Measurements from ENCODE around the gene ADARB1. TPM values are rescaled to one million over a fixed set of nuclear protein-coding genes. Genes with fewer than 3 reads are reported as not detected.

Gene ADARB1
- total RNA-seq, 1 experiment from 2014 or later, result 2.9 TPM

- Histone ChIP-seq H3K4me3 (no peak overlapping the region), H3K36me3 (no peaks in the 10 kb centered on the region), H3K27me3 (peaks cover 6% of the 10 kb centered on the region), H3K9me3 (peaks cover 17% of the 10 kb centered on the region)
- no peak for DNase-seq
These were observed 24.6 kb upstream of the ADARB1 start for GRCh38 chr21:45049714-45050344.

- peaks cover 14% of the 10 kb centered on the region for H3K9me3 ChIP-seq
- peaks cover 6% of the 10 kb centered on the region for H3K27me3 ChIP-seq
- H3K36me3 ChIP-seq, result no peaks in the 10 kb centered on the region
- no peak for DNase-seq
- H3K4me3 ChIP-seq, result no peak overlapping the region
These were observed 24.0 kb upstream of the ADARB1 start for GRCh38 chr21:45050345-45050796.

DNA sequence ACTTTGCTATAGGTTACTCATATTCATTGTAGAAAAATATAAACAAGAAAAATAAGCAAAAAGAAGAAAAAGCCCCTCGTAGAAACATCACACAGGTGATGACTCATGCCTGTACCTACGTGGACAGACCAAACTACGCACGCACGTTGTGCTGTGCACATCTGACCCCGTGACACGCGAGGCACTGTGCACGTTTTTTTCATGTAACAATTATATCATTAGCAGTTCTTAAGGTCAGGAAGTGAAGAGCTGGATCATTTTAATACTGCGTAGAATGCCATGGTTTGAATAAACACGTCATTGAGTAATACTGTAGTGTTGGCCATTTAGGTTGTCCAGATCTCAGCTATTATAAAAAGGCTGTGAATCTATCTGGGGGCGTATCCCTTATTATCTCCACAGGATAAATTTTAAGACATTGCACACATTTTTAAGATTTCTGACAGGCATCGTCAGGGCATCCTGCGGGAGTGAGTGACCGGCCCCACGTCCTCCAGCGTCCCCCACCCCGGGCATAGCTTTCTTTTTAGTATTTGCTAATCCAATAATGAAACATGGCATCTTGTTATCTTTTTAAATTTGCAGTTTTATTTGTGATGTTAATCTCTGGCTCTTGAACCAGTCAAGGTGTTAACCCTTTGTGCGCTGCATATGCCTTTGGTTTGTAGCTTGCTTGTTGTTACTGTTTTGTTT, 23.4 kb upstream of the ADARB1 start:
- peaks cover 14% of the 10 kb centered on the region for H3K9me3 ChIP-seq
- no peak for DNase-seq
- no peaks in the 10 kb centered on the region for H3K36me3 ChIP-seq
- H3K27me3 ChIP-seq, result peaks cover 6% of the 10 kb centered on the region
- H3K4me3 ChIP-seq, result no peak overlapping the region

DNA sequence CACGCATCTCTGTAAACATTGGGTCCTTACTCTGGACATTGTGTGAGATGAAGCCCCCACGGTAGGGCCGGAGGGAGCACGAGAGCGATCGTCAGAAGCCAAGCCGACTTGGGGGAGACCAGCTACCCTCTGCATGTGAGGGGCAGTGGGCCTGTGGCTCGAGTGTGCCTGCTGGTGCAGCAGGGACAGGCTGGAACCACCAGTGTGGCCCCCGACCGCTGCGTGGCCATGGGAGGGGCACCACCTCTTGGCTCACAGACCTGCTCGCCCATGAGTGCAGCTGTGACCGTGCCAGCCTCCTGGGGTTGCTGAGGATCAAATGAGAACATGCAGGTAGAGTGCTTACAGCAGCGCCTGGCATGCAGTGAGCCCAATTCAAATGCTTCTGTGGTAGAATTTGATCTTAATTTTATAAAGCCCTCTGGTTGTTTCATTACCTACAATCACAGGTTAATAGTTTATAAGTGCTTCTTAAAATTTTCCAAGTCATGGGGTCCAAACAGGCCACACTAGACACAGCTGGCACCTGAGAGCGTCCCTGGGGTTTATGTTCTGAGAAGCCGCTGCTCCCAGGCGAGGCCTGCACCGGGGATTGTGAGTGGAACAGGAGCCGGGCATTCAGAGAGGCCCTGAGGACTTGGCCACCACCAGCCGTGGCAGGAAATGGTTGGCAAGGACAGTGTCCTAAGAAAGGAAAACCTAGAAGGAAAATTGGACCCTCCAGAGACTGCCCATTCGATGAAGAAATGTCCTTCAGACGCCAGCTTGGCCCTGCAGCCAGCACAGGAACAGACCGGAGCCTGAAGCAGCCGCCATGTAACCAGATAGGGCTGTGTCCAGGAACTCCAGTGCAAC, 22.6 kb upstream of the ADARB1 start:
- Histone ChIP-seq H3K27me3 (peaks cover 11% of the 10 kb centered on the region), H3K4me3 (no peak overlapping the region), H3K9me3 (peaks cover 9% of the 10 kb centered on the region), H3K36me3 (no peaks in the 10 kb centered on the region)
- DNase-seq, result no peak

GRCh38 chr21:45052960-45053359, 21.4 kb upstream of the ADARB1 start:
- no peak for DNase-seq
- Histone ChIP-seq H3K4me3 (no peak overlapping the region), H3K27me3 (peaks cover 16% of the 10 kb centered on the region; the same call in 1 of the 2 replicates), H3K36me3 (no peaks in the 10 kb centered on the region), H3K9me3 (no peaks in the 10 kb centered on the region)

GRCh38 chr21:45053561-45054226, 20.7 kb upstream of the ADARB1 start:
- Histone ChIP-seq H3K9me3 (no peaks in the 10 kb centered on the region), H3K4me3 (no peak overlapping the region), H3K27me3 (peaks cover 13% of the 10 kb centered on the region; the same call in 1 of the 2 replicates), H3K36me3 (no peaks in the 10 kb centered on the region)
- no peak for DNase-seq

GRCh38 chr21:45054227-45054926, 20.0 kb upstream of the ADARB1 start:
- Histone ChIP-seq H3K36me3 (no peaks in the 10 kb centered on the region), H3K4me3 (no peak overlapping the region), H3K27me3 (0 out of 2 replicates have a peak, but pooled peaks cover 10% of the 10 kb centered on the region), H3K9me3 (no peaks in the 10 kb centered on the region)
- DNase-seq, result no peak

GRCh38 chr21:45054927-45055612, 19.3 kb upstream of the ADARB1 start:
- DNase-seq, result no peak
- no peaks in the 10 kb centered on the region for H3K36me3 ChIP-seq
- H3K4me3 ChIP-seq, result no peak overlapping the region
- H3K27me3 ChIP-seq, result 0 out of 2 replicates have a peak, but pooled peaks cover 10% of the 10 kb centered on the region
- H3K9me3 ChIP-seq, result no peaks in the 10 kb centered on the region

DNA sequence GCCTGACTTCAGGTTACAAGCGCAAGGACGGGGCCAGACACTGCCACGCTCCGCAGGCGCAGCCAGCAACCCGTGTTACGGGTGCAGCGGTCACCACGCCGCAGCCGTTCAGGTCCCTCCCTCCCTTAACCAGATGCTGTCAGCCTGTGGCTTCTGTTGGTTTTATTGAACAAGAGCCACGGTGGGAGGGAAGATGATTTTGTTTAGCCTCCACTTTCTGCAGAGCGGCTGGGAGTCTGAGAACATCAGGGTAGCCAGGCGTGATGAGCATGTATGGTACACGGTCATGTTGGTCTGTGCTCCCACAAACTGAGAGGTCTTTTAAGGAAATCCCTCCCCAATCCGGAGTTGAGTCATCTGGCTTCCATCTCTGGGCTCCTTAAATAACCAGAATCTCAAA, 18.5 kb upstream of the ADARB1 start:
- no peaks in the 10 kb centered on the region for H3K36me3 ChIP-seq
- H3K27me3 ChIP-seq, result peaks cover 13% of the 10 kb centered on the region; the same call in 1 of the 2 replicates
- no peaks in the 10 kb centered on the region for H3K9me3 ChIP-seq
- DNase-seq, result no peak
- no peak overlapping the region for H3K4me3 ChIP-seq

- H3K9me3 ChIP-seq, result no peaks in the 10 kb centered on the region
- H3K4me3 ChIP-seq, result no peak overlapping the region
- no peaks in the 10 kb centered on the region for H3K36me3 ChIP-seq
- H3K27me3 ChIP-seq, result peaks cover 13% of the 10 kb centered on the region
- DNase-seq, result no peak
These were observed 18.0 kb upstream of the ADARB1 start for GRCh38 chr21:45056296-45056904.

GRCh38 chr21:45056917-45057560, 17.3 kb upstream of the ADARB1 start:
- DNase-seq, result no peak
- H3K9me3 ChIP-seq, result no peaks in the 10 kb centered on the region
- H3K27me3 ChIP-seq, result peaks cover 16% of the 10 kb centered on the region
- H3K36me3 ChIP-seq, result no peaks in the 10 kb centered on the region
- no peak overlapping the region for H3K4me3 ChIP-seq

- Histone ChIP-seq H3K27me3 (peaks cover 16% of the 10 kb centered on the region), H3K9me3 (no peaks in the 10 kb centered on the region), H3K4me3 (no peak overlapping the region), H3K36me3 (no peaks in the 10 kb centered on the region)
- DNase-seq, result no peak
These were observed 16.5 kb upstream of the ADARB1 start for GRCh38 chr21:45057886-45058285.

DNA sequence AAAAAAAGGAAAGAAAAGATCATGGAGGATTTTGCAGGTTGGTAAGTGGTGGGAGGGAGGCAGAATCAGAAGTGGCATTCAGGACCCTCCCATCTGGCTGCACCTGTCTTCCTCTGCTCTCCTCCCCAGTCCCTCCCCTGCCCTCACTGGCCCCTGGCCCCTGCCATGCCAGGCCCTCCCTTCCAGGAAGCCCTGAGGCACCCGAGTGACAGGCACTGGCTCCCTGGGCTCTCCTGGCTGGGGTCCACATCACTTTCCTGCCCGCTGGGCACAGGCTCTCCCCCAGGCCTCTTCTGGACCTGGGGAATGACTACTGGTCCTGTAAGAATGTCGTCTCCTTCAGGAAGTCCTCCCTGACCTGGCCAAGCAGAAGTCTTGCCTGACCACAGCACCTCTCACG, 15.3 kb upstream of the ADARB1 start:
- Histone ChIP-seq H3K4me3 (no peak overlapping the region), H3K9me3 (no peaks in the 10 kb centered on the region), H3K27me3 (peaks cover 16% of the 10 kb centered on the region), H3K36me3 (no peaks in the 10 kb centered on the region)
- DNase-seq, result no peak

DNA sequence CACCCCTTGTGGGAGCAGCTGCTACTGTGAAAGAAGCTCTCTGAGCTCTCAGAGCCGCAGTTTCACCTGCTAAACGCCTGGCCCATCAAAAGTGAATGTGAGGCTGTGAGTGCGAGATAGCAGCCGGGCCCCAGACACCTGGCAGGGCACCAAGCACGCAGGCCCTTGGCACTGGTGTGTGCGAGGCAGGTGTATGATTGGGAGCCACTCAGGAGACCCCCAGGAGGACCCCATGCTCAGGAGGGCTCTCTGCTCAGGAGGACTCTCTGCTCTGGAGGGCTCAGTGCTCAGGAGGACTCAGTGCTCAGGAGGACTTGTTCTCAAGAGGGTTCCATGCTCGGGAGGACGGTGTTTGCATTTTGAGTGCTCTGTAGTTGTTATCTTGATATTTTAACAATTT, 14.3 kb upstream of the ADARB1 start:
- Histone ChIP-seq H3K9me3 (no peaks in the 10 kb centered on the region), H3K27me3 (peaks cover 16% of the 10 kb centered on the region), H3K36me3 (no peaks in the 10 kb centered on the region), H3K4me3 (no peak overlapping the region)
- no peak for DNase-seq
